Measurements from ENCODE around the gene IL17A.

DNA sequence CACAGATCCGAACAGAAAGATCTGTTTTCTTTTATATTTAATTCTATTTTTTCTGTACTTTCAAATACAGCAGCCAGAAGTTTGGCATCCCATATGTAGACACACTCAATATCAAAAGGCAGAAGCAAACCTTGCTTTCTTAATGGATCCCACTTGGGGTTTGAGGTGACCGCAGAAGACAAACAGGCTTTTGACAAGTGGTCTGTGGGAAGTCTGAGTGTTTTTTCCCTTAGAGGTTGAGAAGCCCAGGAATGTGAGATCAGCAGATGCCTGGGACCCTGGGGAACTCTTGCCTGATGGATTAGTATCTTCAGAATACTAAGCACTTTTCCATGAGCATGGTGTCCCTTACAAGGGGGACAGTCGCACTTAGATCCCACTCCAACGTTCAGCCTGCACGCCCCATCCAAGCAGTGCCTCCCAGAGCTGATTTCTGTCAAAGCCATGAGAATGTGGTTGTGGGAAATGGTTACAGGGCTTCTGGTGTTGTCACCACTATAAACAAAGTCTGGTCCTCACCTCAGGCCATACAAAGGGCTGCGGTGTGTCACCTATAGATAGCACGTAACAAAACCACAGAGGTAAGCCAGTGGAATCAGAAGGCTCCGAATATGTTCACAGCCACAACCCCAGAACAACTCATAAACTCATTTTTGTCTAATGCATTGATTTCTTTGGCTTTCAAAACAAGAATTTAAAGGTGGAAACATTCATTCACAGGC lies 45.4 kb downstream of the IL17A start:
- TF ChIP-seq, protein P1, sequence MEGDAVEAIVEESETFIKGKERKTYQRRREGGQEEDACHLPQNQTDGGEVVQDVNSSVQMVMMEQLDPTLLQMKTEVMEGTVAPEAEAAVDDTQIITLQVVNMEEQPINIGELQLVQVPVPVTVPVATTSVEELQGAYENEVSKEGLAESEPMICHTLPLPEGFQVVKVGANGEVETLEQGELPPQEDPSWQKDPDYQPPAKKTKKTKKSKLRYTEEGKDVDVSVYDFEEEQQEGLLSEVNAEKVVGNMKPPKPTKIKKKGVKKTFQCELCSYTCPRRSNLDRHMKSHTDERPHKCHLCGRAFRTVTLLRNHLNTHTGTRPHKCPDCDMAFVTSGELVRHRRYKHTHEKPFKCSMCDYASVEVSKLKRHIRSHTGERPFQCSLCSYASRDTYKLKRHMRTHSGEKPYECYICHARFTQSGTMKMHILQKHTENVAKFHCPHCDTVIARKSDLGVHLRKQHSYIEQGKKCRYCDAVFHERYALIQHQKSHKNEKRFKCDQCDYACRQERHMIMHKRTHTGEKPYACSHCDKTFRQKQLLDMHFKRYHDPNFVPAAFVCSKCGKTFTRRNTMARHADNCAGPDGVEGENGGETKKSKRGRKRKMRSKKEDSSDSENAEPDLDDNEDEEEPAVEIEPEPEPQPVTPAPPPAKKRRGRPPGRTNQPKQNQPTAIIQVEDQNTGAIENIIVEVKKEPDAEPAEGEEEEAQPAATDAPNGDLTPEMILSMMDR (IDR thresholded peaks at IDR 0.05 in 4 of 5, conservative IDR thresholded peaks at IDR 0.05 in 1 of 5), result no peak
- no peak for TF ChIP-seq POLR2A (IDR thresholded peaks at IDR 0.05)
